Measurements from ENCODE around the gene CTSW.

- TF ChIP-seq TSHZ2 (CRISPR knock-in tag; IDR thresholded peaks at IDR 0.05) = no peak
- no peak for TF ChIP-seq ZC3H10 (CRISPR knock-in tag; IDR thresholded peaks at IDR 0.05)
- TF ChIP-seq, protein P1, sequence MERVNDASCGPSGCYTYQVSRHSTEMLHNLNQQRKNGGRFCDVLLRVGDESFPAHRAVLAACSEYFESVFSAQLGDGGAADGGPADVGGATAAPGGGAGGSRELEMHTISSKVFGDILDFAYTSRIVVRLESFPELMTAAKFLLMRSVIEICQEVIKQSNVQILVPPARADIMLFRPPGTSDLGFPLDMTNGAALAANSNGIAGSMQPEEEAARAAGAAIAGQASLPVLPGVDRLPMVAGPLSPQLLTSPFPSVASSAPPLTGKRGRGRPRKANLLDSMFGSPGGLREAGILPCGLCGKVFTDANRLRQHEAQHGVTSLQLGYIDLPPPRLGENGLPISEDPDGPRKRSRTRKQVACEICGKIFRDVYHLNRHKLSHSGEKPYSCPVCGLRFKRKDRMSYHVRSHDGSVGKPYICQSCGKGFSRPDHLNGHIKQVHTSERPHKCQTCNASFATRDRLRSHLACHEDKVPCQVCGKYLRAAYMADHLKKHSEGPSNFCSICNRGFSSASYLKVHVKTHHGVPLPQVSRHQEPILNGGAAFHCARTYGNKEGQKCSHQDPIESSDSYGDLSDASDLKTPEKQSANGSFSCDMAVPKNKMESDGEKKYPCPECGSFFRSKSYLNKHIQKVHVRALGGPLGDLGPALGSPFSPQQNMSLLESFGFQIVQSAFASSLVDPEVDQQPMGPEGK (CRISPR knock-in tag; IDR thresholded peaks at IDR 0.05; ENCODE audit: borderline replicate concordance) = no peak
- TF ChIP-seq BACH2 (CRISPR knock-in tag; IDR thresholded peaks at IDR 0.05; ENCODE audit: borderline replicate concordance) = no peak
- no peak for TF ChIP-seq ISL1 (CRISPR knock-in tag; IDR thresholded peaks at IDR 0.05)
- TF ChIP-seq POU6F1 (CRISPR knock-in tag; IDR thresholded peaks at IDR 0.05; ENCODE audit: borderline replicate concordance, low read depth) = no peak
- TF ChIP-seq OSR1 (CRISPR knock-in tag; IDR thresholded peaks at IDR 0.05) = no peak
- TF ChIP-seq CSDC2 (CRISPR knock-in tag; IDR thresholded peaks at IDR 0.05) = no peak
- no peak for TF ChIP-seq ZFP3 (CRISPR knock-in tag; IDR thresholded peaks at IDR 0.05)
- no peak for TF ChIP-seq ZFP30 (CRISPR knock-in tag; IDR thresholded peaks at IDR 0.05)
- no peak for TF ChIP-seq CREB5 (CRISPR knock-in tag; IDR thresholded peaks at IDR 0.05; ENCODE audit: low read depth)
- no peak for TF ChIP-seq PPARA (CRISPR knock-in tag; IDR thresholded peaks at IDR 0.05; ENCODE audit: borderline replicate concordance)
Measured at GRCh38 chr11:65870307-65870658, 9.4 kb upstream of the CTSW start.

All from SK-N-SH treated with all-trans-retinoic acid at 6 μM for 48 hours (cell line).